B cell (primary cell): Measurements from ENCODE around the gene OR4D6.

Experiments
- CTCF ChIP-seq: fragments of 200-600 bp; IDR thresholded peaks from one replicate; pipeline ENCODE4 v1.8.0; 2022; ENCODE audit warnings: antibody characterized with exemption, mild to moderate bottlenecking
- EZH2 ChIP-seq: IDR thresholded peaks from 2 replicates; pipeline ENCODE4 v1.6.1; 2012; ENCODE audit warnings: borderline replicate concordance, low read depth, mild to moderate bottlenecking, moderate library complexity, low read length; ENCODE audit not compliant: insufficient read depth, poor library complexity, severe bottlenecking

GRCh38 chr11:59473015-59473414, 16.3 kb downstream of the OR4D6 start, which contains the start of gene OR4D10:
- TF ChIP-seq CTCF, result no peak
- TF ChIP-seq EZH2, result no peak
